Measurements from ENCODE around the gene DSG2. TPM values are rescaled to one million over a fixed set of nuclear protein-coding genes. Genes with fewer than 3 reads are reported as not detected.

The DSG2 gene
- polyA plus RNA-seq, 12 donors = 4.2 to 22.7 (median 7.3) TPM; not detected in 1

DNA sequence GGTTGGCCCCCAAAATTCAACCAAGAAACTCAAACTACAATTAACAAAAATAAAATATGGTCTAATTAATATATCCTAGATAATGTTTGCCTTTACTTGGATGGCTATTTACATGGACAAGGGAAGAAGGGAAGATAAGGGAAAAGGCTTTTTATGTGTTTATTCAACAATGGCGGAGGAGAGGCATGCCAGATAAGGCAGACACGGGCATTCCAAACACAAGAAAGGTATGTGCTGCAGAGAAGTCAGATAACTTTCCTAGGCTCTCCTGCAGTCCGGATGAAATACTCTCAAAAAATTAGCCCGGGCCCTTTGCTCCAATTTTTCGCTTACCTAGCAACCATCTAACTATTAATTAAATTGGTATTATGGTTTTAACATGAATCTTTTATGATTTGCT lies 88.6 kb downstream of the DSG2 start:
- DNase-seq = no peak

- no peak for DNase-seq
Observed at GRCh38 chr18:31587529-31587928, 89.6 kb downstream of the DSG2 start.

DNA sequence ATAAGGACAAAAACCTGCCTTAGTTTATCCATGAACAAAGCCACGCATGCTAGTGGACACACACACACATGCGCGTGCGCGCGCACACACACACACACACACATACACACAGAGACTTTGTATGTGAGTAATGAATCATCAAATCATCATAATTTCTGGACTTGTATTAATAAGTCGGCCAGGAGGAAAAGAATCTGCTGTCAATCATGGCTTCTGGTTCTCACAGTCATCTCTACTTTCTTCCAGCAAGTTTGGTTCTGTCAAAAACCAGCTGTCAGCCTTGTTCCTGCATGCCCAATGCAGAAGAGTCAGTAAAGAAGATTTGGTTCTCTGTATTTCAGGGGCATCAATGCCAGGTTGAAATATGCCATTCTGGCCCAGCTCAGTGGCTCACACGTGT lies 92.6 kb downstream of the DSG2 start:
- no peak for DNase-seq

DNA sequence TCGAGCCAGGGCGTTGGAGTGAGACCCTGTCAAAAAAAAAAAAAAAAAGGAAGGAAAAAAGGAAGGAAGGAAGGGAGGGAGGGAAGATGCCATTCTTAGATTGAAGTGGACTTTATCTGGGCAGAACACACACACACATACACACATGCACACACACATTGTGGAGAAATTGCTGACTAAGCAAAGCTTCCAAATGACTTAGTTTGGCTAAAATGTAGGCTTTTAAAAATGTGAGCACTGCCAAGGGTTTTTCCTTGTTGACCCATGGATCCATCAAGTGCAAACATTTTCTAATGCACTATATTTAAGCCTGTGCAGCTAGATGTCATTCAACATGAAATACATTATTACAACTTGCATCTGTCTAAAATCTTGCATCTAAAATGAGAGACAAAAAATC lies 93.1 kb downstream of the DSG2 start:
- DNase-seq = no peak

GRCh38 chr18:31591628-31592027 lies 93.7 kb downstream of the DSG2 start, which contains the start of gene TTR:
Gene TTR, plus strand, starts transcription at chr18:31591877. Its CDS starts 26 bp downstream, at chr18:31591903.
- no peak for DNase-seq

DNA sequence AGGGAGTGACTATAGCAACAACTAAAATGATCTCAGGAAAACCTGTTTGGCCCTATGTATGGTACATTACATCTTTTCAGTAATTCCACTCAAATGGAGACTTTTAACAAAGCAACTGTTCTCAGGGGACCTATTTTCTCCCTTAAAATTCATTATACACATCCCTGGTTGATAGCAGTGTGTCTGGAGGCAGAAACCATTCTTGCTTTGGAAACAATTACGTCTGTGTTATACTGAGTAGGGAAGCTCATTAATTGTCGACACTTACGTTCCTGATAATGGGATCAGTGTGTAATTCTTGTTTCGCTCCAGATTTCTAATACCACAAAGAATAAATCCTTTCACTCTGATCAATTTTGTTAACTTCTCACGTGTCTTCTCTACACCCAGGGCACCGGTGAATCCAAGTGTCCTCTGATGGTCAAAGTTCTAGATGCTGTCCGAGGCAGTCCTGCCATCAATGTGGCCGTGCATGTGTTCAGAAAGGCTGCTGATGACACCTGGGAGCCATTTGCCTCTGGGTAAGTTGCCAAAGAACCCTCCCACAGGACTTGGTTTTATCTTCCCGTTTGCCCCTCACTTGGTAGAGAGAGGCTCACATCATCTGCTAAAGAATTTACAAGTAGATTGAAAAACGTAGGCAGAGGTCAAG lies 94.7 kb downstream of the DSG2 start:
- DNase-seq = no peak

- DNase-seq = no peak
Observed at GRCh38 chr18:31595121-31595771, 97.3 kb downstream of the DSG2 start.

DNA sequence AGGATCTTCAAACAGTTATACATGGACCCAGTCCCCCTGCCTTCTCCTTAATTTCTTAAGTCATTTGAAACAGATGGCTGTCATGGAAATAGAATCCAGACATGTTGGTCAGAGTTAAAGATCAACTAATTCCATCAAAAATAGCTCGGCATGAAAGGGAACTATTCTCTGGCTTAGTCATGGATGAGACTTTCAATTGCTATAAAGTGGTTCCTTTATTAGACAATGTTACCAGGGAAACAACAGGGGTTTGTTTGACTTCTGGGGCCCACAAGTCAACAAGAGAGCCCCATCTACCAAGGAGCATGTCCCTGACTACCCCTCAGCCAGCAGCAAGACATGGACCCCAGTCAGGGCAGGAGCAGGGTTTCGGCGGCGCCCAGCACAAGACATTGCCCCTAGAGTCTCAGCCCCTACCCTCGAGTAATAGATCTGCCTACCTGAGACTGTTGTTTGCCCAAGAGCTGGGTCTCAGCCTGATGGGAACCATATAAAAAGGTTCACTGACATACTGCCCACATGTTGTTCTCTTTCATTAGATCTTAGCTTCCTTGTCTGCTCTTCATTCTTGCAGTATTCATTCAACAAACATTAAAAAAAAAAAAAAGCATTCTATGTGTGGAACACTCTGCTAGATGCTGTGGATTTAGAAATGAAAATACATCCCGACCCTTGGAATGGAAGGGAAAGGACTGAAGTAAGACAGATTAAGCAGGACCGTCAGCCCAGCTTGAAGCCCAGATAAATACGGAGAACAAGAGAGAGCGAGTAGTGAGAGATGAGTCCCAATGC lies 98.3 kb downstream of the DSG2 start:
- DNase-seq = no peak

DNA sequence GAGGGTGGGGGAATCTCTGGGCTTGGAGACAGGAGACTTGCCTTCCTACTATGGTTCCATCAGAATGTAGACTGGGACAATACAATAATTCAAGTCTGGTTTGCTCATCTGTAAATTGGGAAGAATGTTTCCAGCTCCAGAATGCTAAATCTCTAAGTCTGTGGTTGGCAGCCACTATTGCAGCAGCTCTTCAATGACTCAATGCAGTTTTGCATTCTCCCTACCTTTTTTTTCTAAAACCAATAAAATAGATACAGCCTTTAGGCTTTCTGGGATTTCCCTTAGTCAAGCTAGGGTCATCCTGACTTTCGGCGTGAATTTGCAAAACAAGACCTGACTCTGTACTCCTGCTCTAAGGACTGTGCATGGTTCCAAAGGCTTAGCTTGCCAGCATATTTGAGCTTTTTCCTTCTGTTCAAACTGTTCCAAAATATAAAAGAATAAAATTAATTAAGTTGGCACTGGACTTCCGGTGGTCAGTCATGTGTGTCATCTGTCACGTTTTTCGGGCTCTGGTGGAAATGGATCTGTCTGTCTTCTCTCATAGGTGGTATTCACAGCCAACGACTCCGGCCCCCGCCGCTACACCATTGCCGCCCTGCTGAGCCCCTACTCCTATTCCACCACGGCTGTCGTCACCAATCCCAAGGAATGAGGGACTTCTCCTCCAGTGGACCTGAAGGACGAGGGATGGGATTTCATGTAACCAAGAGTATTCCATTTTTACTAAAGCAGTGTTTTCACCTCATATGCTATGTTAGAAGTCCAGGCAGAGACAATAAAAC lies 100.2 kb downstream of the DSG2 start:
- DNase-seq = no peak

Other genes with a start within 250 kb of the DSG2 start
- gene DSG1, start 180.0 kb upstream of the DSG2 start, polyA plus RNA-seq (ENCODE audit: insufficient read length in 12 of 12) = 10 to 100 TPM in 3 of 12 donors, under 1 TPM in 2, not detected in 7; 0.26 to 76.7 (median 18.4) TPM
- under 1 TPM in 2 of 12 donors, not detected in 10; 0.04 to 0.08 TPM for gene DSG4, start 121.4 kb upstream of the DSG2 start, polyA plus RNA-seq (ENCODE audit: insufficient read length in 12 of 12)
- gene DSG3, start 50.4 kb upstream of the DSG2 start, polyA plus RNA-seq (ENCODE audit: insufficient read length in 12 of 12) = 10 to 100 TPM in 1 of 12 donors, 1 to 10 TPM in 2, under 1 TPM in 2, not detected in 7; 0.14 to 28.0 (median 5.9) TPM
- 100 to 1,000 TPM in 1 of 12 donors, 10 to 100 TPM in 1, 1 to 10 TPM in 2, under 1 TPM in 5, not detected in 3; 0.22 to 305 (median 0.60) TPM for gene TTR, start 93.7 kb downstream of the DSG2 start, polyA plus RNA-seq (ENCODE audit: insufficient read length in 12 of 12)
- 10 to 100 TPM in 10 of 12 donors, 1 to 10 TPM in 1, not detected in 1; 9.6 to 16.1 (median 12.8) TPM for gene B4GALT6, start 186.4 kb downstream of the DSG2 start, polyA plus RNA-seq (ENCODE audit: insufficient read length in 12 of 12)

Data from muscle of arm (tissue), 12 donors.